ACHN (cell line): ENCODE measurements around the gene KLRF1.

Experiments used
- DNase-seq: peaks from one replicate; pipeline ENCODE4 v3.0.0-alpha.2; 2015
- in situ Hi-C: cut with HindIII; loops from 2 replicates; pipeline ENCODE4 v1.10.0; 2017; ENCODE audit warnings: low sequenced_read_pairs, low pct_ligation_motif_present, low pct_unique_long_range_greater_than_20kb

The KLRF1 gene

DNA sequence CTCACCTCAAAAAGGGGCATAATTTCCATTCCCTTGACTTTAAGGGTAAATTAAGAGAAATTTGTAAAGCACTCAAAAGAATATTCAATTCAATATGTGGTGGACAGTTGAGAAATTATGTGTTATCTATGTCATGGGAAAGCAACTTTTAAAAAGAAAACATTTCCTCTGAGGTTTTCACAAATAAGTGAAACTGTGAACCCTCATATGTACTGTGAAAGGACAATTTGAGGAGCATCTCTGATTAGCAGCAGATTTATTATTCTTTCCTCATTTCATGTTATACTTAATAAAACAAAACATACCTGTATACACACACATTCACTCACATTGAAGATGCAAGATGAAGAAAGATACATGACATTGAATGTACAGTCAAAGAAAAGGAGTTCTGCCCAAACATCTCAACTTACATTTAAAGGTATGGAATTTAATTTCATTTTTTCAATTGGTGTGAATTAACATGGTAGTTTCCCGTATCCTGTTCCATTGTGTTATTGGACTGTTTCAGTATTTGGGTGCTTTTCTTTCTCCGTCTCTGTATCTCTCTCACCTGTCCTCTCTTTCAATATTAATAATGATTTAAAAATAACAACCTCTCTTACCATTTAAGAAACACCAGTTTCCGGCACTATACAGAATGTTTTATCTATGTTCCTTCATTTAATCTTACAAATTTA is at the start of gene KLRF1:
TSS of gene KLRF1 (plus strand) at position 273 of the 680 bp plus-strand sequence. CDS start at position 337, 64 bp downstream.
- no peak for DNase-seq
- in situ Hi-C loops, result no loop called here

DNA sequence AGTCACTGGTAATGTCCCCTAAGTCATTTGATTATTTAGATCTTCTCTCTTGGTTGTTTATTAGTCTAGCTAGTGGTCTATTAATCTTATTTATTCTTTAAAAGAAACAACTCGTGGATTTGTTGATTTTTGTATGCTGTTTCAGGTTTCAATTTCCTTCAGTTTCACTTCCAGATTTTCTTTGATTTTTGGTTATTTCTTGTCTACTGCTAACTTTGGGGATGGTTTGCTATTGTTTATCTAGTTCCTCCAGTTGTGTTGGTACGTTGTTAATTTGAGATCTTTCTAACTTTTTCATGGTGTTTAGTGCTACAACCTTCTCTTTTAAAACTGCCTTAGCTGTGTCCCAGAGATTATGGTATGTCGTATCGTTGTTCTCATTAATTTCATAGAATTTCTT is 48.1 kb upstream of the KLRF1 start:
- no peak for DNase-seq
- in situ Hi-C loops, result no loop called here

DNA sequence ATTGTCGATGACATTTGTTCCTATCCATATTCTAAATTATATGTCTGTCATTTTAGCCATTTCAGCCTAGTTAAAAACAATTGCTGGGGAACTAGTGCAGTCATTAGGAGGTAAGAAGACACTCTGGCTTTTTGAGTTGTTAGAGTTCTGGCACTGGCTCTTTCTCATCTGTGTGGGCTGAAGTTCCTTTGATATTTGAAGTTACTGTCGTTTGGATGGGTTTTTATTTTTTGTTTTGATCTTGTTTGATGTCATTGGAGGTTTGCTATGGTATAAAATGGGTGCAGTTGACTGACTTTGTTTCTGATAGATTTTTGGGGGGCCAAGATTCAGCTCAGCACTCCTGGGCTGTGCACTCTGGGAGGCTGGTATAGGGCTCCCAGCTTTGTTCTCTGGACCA is 45.9 kb upstream of the KLRF1 start:
- in situ Hi-C loops, result no loop called here
- DNase-seq, result no peak

DNA sequence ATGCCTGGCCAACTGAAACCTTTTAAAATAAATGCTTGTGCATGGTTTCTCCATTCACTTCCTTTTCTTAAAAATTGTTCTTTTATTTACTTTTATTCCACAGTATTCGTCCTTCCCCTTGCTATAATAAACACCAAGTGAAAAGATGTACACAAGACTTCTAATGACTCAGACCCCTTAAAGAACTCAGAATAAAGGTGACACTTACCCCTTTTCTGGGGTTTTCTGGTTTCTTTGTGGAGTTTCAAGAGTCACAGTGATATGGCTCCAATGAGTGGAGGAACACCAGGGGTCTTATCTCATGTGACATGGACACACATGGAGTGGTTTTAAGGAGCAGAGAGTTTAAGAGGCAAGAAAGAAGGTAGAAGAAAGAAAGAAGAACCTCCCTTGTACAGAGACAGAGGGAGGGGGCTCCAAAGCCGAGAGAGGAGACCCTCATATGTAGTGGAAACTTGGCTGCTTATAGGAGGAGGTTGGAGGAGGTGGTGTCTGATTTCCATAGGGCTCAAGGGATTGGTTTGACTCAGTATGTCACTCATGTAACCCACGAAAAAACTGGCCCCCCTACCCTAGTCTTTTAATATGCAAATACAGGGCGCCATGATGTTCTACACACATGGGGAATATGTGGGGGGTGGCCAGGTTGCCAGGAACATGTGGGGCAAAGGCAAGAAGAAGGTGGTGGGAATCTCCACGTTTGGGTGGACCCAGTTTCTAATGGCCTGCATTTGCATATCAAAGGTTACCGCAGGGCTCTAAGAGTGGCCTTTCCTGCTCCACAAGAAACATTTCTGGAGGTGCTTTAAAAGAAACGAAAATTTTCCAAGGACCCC is 44.5 kb upstream of the KLRF1 start:
- in situ Hi-C loops, result no loop called here
- no peak for DNase-seq

- in situ Hi-C loops, result no loop called here
- DNase-seq, result no peak
Measured at GRCh38 chr12:9784326-9784725, 43.0 kb upstream of the KLRF1 start.

- in situ Hi-C loops, result no loop called here
Measured at GRCh38 chr12:9784816-9785215, 42.5 kb upstream of the KLRF1 start.

DNA sequence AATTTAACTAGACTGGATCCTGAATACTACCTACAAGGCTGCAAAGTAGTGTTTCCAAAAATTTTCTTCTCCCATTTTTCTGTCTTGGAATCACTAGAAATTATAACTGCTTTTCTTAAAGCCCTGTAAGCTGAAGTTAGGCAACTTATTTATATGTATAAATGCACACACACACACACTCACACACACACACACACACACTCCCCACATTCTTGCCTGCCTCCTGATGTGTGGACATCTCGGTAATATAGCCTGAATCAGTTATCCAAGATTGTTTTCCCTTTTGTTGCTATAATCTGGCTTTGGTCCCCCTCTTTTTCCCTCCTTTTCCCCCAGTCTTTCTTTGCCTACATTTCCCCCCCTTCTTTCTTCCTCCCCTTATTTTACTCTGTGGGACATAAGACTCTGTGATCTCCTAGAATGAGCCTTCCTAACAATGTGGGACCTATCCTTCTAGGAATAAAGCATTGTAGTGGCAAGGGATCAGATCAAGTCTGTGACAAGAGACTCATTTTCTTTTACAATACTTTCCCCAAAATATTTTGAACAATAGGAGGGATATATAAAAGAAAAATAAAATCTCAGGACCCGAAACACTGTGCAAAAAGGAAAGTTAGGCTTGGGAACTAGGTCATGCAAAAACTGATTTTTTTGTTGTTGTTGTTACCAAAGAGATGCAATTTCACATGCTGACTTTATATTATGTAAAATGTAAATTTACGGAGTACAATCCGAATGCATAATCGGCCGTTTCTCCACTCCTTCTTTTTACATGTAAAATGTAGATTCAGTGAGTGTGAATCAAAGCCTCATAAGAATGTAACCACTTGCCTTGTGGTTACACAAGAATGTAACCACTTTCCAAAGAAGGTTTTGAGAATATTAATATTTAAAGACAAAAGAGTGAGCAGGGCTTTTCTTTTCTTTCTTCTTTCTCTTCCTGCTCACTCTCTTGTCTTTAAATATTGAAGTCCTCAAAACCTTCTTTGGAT is 40.3 kb upstream of the KLRF1 start:
- in situ Hi-C loops, result no loop called here
- peak; percentile 8 for DNase-seq

More at GRCh38 chr12:9784816-9785215, 42.5 kb upstream of the KLRF1 start:
- no peak for DNase-seq

GRCh38 chr12:9792185-9792900 is 34.9 kb upstream of the KLRF1 start:
- DNase-seq, result no peak
- in situ Hi-C loops, result no loop called here

GRCh38 chr12:9792961-9793617 is 34.2 kb upstream of the KLRF1 start:
- DNase-seq, result no peak
- in situ Hi-C loops, result no loop called here

DNA sequence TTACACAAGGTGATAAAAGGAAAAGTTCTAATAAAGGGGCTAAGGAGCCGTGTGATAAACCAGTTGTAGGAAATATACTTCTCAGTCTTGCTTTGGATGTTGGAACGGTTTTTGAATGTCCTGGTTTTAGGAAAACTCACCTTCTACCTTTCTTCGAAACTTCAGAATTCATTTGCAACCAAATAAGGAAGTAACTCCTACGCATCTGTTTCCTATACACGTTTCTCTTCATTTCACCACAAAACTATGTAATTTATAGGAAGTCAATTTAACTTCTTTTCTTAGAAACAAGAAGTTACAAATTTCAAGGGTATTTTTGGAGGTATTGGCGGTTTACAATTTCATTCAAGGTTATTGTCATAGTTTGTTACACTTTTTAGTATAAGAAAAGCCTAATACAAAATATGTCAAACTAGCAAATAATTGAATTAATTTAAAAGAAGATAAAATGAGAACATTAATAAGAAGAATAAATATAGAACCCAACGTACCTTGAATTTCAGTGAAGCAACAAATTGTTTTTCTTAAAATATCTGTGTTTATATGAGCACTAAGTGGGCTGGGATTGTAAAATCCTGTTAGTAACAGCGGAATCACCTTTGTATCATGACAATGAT is 33.4 kb upstream of the KLRF1 start:
- in situ Hi-C loops, result no loop called here
- no peak for DNase-seq

GRCh38 chr12:9794484-9795093 is 32.7 kb upstream of the KLRF1 start:
- DNase-seq, result no peak
- in situ Hi-C loops, result no loop called here

GRCh38 chr12:9795945-9796344 is 31.3 kb upstream of the KLRF1 start:
- in situ Hi-C loops, result no loop called here
- DNase-seq, result no peak

GRCh38 chr12:9796346-9796745 is 30.9 kb upstream of the KLRF1 start:
- in situ Hi-C loops, result no loop called here

GRCh38 chr12:9796971-9797370 is 30.3 kb upstream of the KLRF1 start:
- DNase-seq, result no peak
- in situ Hi-C loops, result no loop called here

More at GRCh38 chr12:9796346-9796745, 30.9 kb upstream of the KLRF1 start:
- no peak for DNase-seq

- in situ Hi-C loops, result no loop called here
- DNase-seq, result peak; percentile 82
Measured at GRCh38 chr12:9797722-9798619, 29.3 kb upstream of the KLRF1 start.

- in situ Hi-C loops, result no loop called here
Measured at GRCh38 chr12:9799961-9800360, 27.3 kb upstream of the KLRF1 start.

More at GRCh38 chr12:9799961-9800360, 27.3 kb upstream of the KLRF1 start:
- no peak for DNase-seq
